ENCODE results near the gene LAIR1.
A peak's percentile ranks its signal among the peaks of the same experiment; 100 is the strongest.
"Not testable (repeated sequence)": the region's sequence is repeated elsewhere in the genome, so short reads cannot be mapped to it uniquely, and the experiment has no call there.

Gene LAIR1

DNA sequence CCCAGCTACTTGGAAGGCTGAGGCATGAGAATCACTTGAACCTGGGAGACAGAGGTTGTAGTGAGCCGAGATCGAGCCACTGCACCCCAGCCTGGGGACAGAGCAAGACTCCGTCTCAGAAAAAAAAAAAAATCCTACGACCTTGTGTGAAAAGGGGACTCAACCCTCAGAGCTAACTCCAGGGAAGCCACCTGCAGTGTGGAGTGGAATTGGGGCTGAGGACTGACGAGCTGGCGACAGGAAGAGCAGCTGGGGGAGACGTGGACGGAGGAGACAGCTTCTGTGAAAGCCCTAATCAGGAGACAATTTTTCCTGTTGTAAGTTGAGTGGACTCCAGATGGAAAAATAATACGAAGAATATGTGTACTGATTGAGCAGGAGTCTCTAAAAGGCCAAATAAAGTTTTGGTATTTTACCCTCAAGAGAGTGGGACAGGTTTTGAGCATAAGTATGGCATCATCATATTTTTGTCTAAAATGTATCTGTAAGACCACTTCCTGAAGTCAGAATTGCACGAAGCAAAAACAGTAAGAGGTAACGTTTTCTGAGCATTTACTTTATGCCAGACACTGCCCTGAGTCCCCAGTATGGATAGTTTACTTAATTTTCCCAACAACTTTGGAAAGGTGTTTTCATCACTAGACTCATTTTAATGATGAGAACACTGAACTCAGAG lies 12.0 kb upstream of the LAIR1 start:
- no peak for DNase-seq (ENCODE audit: low read depth in 2 of 2)

DNA sequence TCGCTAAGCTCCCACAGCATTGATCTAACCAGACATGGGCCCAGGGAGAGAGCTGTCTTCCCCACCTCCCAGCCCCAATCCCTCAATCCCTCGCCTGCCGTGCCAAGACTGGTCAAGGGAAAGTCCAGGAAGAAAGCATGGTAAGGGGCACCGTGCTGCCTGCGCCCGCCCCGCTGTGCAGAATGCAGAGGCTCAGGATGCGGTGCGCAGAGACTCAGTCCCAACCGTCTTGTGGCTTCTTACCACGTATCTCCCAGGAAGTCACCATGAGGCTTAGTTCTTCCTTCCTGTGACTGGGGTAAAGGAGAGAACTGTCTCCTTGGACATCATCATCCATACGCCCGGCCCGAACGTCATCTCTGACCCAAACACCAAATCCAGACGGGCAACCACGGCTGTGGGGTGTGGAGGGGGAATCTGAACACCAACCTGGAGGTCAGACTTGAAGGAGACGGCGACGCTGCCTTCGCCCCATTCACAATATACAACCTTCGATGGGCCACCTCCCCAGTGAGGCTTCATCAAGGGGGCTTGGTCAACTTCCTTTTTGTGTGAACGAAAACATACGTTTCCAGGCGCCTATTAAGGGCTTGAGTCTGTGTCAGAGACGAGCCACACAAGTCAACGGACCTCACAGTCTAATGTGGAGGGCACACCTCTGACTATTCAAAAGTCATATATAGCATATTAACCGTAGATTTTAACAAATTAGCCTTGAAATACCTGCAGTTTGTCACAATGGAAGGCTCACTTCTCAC lies 10.6 kb upstream of the LAIR1 start:
- DNase-seq (ENCODE audit: low read depth in 2 of 2), result not testable (repeated sequence)

DNA sequence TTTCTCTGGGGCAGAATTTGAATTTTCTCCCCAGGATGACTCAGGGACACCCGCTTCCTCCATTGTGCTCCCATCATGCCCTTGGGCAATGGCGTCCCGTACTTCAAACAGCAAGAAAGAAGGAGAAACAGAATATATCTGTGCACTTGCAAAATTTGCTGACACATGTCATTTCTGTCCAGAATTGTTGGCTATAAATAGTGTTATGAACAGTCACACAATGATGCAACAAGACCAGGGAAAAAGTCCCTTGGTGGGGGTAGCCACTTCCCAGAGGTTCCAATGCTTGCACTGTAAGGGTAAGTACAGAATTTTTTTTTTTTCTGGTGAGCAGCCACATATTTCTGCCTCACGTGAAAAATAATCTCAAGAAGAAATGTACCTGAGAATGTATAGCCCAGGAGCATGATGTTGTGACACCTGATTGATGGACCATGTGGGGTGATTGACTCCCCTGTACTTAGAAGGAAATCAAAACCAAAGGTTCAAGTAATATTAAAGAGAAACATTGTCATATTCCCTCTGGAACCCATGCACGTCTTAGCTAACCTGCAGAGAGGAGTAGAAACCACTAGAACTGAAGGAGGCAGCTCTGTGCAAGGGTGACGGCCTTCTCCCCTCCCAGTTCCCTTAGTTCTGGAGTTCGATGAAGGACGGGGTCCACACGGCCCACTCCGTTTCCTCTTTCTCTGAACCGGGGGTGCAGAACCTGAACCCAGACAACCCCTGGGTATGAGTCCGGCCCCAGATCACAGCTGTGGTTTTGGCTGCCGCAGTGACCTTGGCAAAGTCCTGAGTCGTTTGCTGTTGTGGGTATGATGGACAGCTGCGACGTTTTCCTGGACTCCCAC lies 9.3 kb upstream of the LAIR1 start:
- DNase-seq (ENCODE audit: low read depth in 2 of 2), result no peak

DNA sequence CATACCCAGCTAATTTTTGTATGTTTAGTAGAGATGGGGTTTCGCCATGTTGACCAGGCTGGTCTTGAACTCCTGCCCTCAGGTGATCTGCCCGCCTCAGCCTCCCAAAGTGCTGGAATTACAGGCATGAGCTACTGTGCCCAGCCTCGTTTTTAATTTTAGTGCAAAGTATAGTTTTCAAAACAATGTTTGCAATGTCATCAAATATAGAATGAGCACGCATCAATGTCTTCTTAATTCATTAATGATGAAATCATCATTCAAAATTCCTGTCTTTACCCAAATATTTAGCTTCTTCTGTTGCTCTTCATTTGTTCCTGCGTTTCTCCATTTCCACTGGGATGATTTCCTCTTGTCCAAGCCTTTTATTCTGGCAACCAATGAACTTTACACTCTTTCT lies 6.7 kb upstream of the LAIR1 start:
- not testable (repeated sequence) for DNase-seq (ENCODE audit: low read depth in 2 of 2)

DNA sequence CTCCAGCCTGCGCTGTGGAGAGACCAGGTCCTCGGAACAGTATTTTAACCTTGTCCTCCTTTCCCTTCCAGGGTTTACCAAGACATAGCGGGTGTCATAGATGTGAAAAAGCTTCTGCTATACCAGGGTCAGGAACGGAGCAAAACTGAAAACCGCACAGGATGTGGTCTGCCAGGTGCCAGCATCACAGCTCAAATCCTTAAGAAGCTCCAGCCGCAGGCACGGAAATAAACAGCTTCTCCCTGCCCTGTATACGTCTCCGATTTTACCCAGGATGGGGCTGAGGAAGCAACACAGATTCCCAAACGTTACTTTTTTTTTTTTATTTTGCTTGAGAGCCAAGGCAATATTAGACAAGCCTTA lies 5.7 kb upstream of the LAIR1 start:
- peak in 1 of 2 experiments; percentile 51 for DNase-seq (ENCODE audit: low read depth in 2 of 2)

DNA sequence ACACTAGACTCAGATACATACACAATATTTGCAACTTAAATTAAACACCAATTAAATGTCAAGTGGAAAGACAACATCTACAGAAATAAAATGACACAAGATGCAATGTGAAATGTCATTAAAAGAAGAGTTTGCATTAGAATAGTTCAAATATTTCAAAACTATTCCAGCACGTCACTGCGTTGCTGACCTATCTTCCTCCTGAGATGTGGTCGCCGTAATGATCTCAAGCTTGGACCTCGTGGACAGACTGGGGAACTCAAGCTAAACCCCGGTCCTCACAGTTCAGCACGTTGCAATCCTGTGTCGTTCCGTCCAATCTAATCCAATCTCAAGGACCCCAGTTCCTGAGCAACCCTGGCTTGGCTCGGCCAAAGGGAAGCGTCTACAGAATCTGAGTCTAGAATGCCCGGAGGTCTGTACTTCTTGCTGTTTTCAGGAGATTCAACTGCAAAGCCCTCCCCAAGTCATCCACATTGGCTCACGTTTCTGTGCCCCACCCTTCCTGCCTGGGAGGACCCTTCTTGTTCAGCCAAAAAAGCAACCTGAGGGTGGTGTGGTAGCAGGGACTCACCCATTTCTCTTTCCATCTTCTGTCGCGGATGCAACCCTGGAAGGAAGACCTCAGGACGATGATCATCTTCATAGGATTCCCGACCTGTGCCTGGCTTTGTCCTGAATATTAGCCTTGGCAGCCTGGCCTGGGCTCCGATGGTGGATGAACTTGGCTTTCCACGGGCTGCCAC lies 5.1 kb upstream of the LAIR1 start:
- DNase-seq (ENCODE audit: low read depth in 2 of 2), result not testable (repeated sequence)

DNA sequence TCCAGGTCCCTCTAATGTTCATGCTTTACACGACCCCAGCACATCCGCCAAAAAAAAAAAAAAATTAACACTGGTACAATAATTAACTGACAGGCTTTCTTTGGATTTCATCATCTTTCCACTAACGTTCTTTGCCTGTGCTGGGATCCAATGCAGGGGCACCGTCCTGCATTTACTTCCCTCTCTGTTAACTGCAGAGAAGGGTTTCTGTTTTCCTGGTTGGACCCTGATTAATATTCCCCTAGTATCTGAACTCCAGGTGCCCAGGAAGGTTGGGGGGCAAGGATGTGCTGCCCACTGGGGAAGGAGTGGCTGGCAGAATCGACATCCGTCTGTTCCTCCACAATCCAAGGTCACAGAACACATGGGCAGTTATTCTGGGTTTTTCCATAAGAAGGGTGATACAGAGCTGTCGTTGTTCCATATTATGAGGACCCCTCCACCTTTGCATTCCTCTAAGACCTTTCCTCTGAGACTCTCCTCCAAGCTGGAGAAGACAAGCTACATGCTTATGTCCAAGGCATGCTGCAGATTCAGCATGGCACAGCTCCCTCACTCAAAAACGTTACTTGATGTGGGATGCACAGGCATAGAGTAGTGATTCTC lies 4.5 kb upstream of the LAIR1 start:
- no peak for DNase-seq (ENCODE audit: low read depth in 2 of 2)

DNA sequence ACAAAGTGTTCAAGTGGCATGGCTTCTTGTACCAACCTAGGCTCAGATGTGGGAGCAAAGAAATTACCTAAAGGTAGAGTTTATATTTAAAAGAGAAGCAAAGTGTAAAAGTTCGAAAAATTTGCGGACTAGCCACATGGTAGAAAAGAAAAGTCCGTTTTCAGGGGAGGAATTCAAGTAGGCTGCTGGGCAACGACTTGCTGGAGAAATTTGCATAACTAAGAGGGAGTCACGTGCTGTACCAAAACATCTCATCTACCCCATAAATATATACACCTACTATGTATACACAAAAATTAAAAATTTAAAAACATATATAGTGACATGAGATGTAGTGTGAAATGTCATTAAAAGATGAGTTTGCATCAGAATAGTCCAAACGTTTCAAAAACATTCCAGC lies 2.1 kb upstream of the LAIR1 start:
- no peak for DNase-seq (ENCODE audit: low read depth in 2 of 2)

DNA sequence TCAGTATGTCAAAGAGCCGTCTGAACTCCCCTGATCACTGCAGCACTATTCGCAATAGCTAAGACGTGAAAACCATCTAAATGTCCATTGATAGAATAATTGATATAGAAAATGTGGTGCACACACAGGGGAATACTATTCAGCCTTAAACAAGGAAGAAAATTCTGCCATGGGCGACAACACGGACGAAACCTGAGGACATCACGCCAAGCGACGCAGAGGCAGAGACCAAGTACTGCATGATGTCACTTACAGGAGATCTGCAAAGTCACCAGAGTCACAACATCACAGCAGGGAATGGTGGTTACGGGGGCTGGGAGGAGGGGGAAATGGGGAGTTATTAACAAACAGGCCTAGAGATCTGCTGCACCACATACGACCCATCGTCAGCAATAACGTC lies 1.1 kb upstream of the LAIR1 start:
- DNase-seq (ENCODE audit: low read depth in 2 of 2), result not testable (repeated sequence)

DNA sequence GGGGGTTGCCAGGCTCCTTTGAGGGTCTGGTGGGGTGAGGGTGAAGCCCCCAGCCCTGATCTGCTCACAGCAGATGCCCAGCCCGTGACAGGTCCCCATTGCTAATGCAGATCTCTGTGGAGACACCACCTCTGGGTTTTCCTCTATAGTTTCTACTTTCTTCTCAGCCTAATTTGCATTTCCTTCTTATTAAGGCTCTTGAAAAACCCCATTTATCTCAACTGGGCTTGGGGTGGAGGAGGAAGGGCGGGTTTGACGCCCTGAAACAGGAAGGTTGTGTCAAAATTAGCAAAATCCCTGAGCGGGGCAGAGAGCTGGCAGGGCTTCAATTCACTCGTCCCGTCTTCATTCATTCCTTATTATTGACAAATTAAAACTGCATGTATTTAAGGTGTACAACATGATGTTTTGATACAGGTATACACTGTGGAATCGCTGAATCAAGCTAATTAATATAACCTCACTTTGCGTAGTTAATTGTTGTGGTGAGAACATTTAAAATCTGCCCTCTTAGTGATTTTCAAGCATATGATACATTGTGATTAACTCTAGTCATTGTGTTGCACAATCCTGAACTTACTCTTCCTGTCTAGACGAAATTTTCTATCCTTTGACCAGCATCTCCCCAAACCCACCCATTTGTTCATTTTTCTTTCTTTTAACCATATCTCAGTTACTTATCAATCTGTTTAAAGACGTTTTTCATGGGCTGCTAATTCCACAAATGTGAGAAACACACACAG lies 2.9 kb downstream of the LAIR1 start:
- DNase-seq (ENCODE audit: low read depth in 2 of 2), result not testable (repeated sequence)

DNA sequence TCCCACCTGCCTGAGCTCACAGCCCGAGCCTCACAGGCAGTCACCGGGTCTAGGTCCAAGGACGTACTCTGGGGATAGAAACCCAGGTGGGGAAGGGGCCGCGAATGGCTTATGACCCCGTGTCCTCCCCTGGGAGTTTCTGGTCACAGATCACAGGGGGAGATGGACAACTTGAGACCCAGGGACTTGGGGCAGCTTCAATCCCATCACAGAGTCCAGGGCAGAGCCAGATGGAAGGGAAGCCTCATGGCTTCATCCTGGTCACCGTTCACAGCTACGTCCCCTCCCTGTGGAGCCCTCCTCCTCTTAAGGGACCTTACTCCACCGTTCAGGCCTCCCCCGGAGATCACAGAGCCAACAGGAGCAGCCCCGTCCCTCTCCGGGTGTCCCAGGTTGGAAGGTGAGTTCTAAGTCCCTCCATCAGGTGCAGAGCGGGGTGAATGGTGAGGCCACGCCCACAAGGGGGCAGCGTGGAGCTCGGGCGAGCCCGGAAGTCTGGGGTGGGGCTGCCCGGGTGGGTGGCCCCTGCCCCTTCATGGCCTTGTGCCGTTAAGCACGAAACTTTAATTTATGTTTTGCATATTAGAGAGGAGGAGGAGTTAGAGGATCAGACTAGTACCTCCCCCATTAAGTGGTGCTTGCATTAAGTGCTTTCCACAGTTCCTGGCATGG lies 5.4 kb downstream of the LAIR1 start:
- DNase-seq (ENCODE audit: low read depth in 2 of 2), result peak; percentile 26 to 61

DNA sequence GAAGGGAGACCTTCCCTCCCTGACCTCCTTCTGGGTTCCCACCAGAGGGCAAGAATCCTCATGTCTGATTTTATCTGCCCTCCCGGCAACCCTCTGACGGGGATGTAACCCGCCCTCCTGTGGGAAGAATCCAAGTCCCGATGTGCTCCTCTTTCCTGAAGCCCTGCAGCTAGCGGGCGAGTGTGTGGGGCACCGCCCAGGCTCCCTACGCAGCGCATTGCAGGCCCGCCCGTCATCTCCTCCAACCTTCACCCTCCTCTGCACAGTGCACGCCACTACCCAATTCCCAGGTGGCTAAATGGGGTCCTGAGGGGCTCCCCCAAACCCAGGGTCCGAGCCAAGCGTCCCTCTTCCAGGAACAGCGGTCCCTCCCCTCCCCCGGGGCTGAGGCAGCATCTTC lies 7.3 kb downstream of the LAIR1 start:
- no peak for DNase-seq (ENCODE audit: low read depth in 2 of 2)

DNA sequence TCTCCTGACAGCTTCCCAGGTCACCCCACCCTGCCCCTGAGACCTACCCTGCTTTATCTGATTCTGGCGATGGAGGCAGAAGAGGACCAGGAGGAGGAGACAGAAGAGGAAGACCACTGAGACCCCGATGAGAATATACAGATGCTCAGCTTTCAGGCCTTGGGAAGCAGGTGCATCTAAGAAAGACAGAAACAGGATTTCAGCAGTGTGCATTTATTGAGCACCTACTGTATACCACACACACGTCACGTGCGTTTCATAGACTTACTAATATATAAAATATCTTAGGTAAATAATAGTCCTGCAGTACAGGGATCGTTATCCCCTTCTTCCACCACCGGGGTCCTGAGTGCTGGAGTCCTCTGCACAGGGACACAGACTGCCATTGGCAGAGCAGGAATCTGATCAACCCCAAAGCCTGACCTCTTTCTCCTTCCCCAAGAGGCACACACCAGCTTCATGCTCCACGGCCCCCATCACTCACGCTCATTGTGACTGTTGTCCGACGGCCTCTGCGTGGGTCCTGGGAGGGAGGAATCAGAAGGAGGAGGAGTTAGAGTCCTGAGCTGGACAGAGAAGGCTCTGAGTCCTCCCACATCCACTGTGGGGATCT lies 8.2 kb downstream of the LAIR1 start:
- no peak for DNase-seq (ENCODE audit: low read depth in 2 of 2)

DNA sequence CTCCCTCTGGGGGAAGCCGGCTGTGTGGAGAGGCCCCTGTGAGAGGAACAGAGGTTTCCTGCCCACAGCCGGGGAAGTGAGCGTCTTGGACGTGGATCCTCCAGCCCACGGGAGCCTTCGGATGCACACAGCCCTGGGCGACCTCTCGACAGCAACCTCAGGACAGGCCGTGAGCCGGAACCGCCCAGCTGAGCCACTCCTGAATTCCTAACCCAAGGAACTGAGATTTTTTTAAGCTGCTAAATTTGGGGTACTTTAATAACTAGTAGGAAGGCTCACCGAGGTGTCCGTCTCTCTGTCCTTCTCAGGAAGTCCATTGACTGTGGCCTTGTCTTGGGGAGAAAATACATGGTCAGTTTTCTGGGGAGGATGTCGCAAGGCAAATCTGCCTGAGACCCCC lies 9.1 kb downstream of the LAIR1 start:
- DNase-seq (ENCODE audit: low read depth in 2 of 2), result no peak

DNA sequence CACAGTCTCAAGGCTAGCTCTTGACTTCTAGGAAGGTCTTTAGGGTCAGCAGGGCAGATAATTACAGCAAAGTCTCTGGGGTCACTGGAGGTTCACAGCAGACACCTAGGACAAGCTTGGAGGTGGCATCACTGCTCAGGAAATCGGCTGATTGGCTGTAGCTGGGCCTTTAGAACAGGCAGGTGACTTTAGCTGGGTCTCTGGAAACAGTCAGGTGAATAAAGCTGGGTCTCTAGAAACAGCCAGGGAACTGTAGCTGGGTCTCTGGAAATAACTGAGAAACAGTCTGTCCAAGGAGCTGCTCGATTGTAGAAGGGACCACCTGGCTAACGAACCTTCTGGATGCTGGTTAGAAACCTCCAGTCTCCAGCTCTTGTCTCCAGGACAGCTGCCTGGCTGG lies 10.0 kb downstream of the LAIR1 start:
- DNase-seq (ENCODE audit: low read depth in 2 of 2), result no peak

DNA sequence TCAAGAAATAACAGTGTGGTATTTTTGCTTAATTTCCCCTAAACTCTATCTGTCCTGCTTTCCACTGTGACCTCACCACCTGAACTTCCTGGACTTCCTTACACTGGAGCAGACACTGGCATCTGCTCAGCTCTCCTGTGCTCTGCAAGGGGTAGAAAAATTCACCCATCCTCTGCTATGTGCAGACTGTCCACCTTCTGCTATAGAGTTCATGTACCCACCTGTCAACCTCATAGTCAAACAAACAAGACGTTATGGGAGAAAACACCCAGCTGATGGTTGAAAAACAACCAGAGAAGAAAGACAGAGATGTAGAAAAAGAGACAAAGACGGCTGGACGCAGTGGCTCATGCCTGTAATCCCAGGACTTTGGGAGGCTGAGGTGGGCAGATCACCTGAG lies 12.2 kb downstream of the LAIR1 start:
- DNase-seq (ENCODE audit: low read depth in 2 of 2), result no peak

DNA sequence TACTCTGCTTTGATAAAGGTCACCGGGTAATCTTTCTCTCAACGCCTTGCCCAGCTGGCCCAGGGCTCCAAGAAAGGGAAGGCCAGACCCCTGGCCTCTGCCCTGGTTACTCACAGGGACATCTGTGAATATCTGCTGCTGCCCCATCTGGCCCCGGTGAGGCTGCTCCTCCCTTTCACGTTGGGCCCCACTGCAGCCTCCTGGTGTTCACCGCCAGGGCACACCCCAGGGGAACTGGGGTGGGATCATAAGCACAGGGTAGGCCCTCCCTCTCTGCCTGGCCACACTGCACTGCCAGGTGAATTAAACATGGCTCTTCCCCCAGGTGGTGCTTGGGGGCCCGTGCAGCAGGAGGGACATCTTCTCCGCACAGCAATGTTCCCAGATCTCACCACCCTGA lies 12.7 kb downstream of the LAIR1 start:
- no peak for DNase-seq (ENCODE audit: low read depth in 2 of 2)

DNA sequence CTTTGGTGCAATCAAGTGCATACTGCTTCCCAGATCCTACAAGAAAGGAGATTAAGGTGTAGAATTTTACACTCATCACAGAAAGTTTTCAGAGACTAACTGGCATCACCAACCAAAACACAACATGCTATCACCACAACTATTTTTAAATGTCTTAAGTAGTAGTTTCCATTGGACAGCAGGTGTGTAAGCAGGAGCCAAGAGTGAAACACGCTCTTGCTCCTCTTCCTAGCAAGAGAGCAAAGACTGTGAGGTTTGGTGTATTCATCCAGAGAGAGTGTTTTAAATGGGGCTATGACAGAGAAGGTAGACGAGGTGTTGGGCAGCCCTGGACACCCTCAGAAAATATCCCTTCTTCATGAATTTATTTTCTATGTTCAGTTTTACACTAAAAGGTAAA lies 13.3 kb downstream of the LAIR1 start:
- no peak for DNase-seq (ENCODE audit: low read depth in 2 of 2)

DNA sequence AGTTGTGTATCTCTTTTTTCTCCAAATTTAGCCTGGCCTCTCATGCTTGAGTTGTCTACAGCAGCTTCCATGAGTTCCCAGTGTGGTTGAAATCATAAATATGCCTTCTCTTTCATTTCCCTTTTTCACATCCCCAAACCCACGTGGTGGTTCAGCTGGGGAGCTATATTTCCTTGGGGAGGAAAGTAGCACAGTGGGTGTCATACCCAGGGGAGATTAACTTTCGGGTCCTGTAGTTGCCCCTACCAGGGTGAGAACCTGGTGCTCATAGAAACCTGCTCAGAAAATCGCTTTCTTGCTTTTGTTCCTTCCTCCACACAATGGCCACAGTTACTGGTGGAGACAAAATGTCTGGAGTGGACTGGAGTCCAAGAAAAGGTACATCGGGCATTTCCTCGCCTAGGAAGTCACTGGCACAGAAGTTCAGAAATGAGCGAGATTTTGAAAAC lies 18.8 kb downstream of the LAIR1 start:
- DNase-seq (ENCODE audit: low read depth in 2 of 2), result no peak

DNA sequence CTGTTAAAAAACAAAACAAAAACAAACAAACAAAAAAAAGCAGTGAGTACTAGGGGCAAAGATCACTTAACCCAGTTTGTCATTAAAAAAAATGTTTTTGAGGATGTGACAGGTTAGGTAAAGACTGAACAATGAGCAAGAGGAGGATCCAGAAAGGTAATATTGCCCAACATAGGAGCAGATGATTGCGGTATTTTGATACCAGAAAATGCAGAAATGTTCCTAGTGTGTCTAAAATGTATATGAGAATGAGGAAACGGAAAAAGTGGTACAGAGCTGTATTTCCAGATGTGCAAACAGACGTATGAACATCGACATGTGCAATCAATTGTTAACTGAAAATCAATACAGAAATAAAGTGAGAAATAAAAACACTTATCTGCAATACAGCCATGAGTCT lies 20.9 kb downstream of the LAIR1 start:
- no peak for DNase-seq (ENCODE audit: low read depth in 2 of 2)
